Inferior parietal cortex (tissue), 1 donor: ENCODE results near the gene SH3BP4.

Experiments used
- DNase-seq: peaks from one replicate; pipeline ENCODE4 v3.0.0-alpha.2; 2016; ENCODE audit errors: extremely low spot score

The SH3BP4 gene, protein sequence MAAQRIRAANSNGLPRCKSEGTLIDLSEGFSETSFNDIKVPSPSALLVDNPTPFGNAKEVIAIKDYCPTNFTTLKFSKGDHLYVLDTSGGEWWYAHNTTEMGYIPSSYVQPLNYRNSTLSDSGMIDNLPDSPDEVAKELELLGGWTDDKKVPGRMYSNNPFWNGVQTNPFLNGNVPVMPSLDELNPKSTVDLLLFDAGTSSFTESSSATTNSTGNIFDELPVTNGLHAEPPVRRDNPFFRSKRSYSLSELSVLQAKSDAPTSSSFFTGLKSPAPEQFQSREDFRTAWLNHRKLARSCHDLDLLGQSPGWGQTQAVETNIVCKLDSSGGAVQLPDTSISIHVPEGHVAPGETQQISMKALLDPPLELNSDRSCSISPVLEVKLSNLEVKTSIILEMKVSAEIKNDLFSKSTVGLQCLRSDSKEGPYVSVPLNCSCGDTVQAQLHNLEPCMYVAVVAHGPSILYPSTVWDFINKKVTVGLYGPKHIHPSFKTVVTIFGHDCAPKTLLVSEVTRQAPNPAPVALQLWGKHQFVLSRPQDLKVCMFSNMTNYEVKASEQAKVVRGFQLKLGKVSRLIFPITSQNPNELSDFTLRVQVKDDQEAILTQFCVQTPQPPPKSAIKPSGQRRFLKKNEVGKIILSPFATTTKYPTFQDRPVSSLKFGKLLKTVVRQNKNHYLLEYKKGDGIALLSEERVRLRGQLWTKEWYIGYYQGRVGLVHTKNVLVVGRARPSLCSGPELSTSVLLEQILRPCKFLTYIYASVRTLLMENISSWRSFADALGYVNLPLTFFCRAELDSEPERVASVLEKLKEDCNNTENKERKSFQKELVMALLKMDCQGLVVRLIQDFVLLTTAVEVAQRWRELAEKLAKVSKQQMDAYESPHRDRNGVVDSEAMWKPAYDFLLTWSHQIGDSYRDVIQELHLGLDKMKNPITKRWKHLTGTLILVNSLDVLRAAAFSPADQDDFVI

DNA sequence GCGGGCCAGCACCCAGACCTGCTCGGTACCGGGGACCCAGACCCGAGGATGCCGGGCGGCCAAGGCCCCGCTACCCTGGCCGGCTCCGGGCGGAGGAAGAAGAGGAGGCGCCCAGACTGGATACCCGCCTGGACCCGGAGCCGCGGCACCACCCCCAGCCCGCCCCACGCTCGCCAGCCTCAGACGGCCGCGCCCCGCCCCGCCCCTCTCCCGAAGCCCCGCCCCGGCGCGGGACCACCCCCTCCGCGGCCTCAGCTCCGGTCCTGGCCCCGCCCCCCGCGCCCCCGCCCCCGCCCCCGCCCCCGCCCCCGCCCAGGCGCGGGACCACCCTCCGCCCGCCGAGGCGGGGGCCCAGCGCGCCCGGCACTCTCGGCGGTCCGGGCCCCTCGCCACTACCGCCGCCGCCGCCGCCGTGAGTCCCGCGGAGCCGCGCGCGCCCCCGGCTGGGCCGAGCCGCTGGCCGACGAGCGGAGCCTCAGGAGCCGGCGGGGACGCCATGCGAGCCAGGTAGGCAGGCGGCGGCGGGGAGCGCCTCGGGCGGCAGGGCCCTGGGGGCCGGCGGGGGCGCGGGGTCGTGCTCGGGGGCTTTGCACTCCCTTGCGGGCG lies at the start of gene SH3BP4:
Gene SH3BP4 (plus strand): TSS at position 354 of the 606 bp plus-strand sequence. CDS start 82,986 bp downstream, outside the sequence.
- no peak for DNase-seq

DNA sequence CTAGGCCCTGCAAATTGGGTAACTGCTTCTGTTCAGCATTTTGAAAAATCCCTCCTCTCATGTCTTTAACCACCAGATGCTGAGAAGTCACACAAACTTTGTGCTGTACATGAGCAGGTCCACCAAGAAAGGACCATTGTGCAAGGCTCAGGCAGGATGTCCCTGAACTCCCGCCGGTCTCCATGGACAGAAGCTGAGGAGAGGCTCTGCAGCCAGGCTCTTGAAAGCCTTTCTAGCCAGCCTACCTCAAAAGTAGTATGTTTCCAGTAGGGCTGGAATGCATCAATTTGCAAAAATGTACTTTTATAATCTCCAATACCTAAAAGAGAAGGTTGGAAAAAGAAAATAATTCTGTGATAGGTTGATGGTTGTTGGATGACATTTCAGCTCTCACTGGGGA lies 47.0 kb upstream of the SH3BP4 start:
- DNase-seq: no peak

DNA sequence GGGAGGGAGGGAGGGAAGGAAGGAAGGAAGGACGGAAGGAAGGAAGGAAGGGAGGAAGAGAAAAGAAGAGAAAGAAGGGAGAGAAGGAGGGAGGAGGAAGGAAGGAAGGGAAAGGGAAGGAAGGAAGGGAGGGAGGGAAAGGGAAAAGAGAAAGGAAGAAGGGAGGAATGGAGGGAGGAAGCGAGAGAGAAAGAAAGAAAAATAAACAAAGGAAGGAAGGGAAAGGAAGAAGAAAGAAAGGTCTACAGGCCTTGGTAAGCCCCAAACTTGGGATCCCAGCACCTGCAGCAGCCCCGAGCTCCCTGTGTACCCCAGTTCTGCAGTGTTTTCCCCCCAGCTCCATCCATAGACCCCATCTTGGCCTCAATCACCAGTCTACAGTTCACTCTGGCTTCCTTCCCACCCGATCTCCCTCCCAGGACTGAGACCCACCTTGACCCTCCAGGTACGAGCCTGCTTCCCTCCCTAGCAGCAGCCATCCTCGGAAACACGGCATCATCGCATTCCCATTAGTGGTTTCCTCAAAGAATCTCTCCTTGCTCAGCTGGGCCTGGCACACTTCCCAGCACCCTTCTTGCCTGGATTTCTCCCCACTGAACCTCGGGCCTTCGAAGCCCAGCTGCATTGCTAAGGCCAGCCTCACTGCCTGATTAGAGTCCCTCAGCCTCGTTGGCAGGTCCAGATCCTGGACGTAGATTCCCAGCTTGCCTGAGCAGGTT lies 46.1 kb upstream of the SH3BP4 start:
- DNase-seq: no peak

DNA sequence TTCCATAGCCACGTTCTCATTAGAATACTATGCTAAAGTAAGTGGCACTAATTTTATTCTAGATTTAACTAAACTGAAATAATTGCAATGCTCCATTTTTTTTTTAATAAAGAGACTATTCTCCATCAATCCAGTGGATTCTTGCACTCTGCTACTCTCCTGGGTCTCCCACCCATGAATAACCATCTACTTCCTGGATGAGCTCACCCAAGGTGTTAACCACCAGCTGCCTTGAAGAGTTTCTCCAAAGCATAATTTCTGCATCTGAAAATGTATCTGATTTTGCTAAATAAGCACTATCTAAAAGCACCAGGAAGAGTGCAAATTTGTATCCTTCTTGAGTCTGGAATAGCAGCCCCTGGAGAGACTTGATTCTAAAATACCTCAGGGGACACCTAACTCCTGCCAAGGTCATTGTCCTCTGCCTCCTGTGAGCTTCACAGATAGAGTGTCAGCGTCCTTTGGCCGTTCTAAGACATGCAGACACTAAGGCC lies 41.6 kb upstream of the SH3BP4 start:
- DNase-seq: no peak

DNA sequence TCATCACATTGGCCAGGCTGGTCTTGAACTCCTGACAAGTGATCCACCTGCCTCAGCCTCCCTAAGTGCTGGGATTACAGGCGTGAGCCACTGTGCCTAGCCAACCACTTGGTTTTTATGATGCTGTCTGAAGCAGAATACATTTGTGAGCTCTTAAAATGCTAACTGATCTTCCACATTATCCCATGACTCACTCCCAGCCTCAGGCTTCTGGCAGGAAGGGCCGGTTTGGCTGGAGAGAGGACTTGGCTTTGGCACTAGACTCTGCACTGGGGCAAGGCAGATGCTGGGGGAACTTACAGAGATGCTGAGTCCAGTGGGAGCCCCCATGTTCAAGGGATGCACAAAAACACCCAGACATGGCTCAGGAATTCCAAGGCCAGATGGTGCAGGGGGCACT lies 40.5 kb upstream of the SH3BP4 start:
- no peak for DNase-seq

DNA sequence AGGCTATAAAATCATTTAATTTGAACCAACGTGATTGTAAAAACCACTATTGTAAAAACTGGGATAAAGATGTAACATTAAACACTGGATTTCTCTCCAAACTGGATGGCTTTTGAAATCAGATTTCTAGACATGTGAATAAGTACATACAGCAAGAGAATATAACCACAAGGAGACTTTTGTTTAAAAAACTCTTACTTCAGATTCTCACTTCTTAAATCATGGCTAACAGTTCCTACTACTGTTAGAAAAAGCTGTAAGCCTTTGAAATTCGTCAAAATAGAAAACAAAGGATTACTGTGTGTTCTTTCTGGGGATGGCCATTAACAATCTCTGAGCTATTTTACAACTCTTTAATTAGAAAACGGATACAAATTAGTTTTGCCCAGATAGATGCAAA lies 39.4 kb upstream of the SH3BP4 start:
- peak; percentile 31 for DNase-seq

DNA sequence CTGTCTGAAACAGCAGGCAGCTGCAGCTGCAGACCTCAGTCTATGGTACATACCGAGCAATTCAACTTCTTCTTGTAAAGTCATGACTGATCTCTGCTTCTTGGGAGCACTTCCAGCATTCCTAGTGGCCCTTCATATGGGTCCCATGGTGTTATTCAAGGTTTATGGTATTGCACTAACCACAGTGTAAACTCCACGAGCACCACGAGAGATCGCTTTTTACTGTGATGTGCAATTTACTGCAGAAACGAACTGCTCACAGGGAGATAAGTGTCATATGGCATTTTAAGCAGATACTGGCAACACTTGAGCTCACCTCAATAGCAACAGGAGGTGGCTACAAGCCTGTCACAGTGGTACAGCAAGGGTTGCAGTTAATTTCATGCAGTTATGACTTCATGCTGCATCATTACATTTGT lies 38.6 kb upstream of the SH3BP4 start:
- peak; percentile 40 for DNase-seq

DNA sequence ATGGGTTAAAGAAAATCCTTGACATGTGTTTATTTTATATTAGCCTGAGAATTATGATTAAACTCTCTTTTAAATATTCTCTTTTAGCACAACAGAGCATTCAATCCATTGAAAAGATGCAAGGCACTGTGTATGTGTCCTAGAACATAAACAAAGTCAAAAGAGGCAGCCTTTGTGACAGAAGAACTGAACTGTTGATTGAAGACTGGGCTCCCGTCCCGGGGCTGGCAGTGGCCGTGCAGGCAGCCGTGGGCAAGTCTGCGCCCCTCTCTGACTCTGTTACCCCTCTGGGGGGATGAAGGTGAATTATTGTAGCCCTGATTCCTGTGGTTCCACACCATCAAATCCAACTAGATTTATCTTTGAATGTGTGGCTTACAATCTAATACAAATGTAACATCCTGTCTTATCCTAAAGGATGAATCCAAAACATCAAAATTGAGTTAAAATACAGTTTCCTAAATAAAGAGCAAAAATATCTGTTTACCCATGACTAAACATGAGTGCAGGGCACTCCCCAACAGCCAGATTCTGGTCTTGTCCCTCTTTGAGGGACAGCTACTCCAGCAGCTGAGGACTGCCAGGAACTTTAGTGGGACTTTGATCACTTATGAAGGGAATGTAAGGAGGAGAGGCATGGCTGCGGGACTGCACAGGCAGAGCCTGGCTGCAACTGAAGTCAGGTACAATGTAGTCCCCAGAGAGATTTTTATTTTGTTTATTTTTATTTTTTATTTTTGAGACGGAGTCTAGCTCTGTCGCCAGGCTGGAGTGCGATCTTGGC lies 37.3 kb upstream of the SH3BP4 start:
- DNase-seq: peak; percentile 69

DNA sequence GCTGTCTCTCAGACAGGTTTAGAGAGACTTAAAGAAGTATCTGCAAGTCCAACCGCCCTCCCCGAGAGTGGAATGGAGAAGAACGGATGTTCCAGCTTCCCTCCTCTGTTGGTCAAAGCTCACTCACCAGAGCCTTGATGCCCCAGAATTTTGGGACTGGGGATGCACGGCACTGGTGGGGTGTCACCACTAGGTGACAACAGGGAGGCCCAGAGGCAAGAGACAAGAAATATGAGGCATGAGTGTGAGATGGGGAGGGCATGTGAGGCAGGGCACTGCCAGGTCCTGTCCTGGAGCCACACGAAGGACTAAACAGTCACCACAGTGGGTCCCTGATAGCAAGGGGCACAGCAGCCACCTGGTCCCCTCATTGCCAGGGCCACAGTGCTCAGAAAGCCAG lies 35.1 kb upstream of the SH3BP4 start:
- no peak for DNase-seq

DNA sequence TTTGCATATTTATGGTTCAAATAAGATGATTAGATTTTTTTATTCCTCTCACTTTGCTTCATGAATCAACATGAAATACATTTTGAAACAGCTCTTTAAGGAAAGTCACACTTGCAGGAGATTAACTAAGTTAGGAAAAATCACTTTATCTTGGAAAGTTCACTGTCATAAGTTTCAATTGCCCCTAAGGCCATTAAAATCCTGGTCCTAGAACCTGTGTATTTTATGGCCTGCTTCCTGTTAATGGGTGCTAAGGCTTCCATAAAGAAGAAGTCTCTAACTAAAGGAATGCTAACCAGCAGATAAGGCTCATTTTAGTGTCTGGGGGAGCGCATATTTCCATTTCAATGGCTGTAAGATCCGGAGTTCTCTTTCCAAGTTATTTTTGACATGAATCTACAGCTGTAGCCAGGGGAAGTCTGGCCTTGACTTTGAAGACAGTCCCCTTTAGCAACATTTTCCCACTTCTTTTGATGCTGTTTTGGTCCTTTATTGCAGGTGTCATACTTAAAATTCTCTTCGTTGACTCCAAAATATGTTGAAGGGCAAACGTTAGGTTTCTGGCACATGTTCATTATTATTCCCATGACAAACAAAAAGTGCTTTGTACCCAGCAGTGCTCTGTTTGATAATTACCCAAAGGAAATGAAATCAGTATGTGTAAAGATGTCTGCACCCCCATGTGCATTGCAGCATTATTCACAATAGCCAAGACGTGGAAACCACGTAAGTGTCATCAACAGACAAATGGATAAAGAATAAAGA lies 34.4 kb upstream of the SH3BP4 start:
- peak; percentile 66 for DNase-seq

DNA sequence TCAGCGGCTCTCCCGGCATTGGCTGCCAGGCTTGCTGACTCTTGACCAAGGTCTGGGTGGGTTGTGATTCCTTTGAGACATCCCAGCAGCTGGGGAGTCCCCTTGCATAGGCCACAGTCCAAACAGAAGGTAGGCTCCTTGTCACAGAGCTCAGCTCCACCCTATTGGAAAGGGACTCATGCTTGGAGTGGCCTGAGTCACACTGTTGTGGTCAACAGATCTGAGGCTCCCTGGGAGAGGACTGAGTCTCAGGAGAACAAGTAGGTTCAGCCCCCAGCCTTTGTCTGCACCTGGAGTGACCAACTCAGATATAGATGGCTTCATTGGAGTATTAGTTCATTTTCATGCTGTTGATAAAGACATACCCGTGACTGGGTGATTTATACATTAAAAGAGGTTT lies 32.1 kb upstream of the SH3BP4 start:
- no peak for DNase-seq

DNA sequence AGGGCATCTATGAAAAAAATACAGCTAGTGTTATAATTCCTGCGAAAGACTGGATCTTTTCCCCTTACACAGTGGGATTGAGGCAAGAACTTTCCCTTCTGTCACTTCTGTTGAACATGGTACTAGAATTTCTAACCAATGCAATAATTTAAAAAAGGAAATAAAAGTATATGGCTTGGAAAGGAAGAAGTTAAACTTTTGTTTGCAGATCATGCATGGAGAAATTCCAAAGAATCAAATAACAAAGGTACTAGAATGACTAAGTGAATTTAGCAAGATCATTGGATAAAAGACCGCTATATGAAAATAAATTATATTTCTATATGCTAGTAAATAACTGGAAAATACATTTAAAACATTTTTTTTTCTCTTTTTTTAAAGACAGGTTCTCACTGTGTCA lies 31.0 kb upstream of the SH3BP4 start:
- no peak for DNase-seq

DNA sequence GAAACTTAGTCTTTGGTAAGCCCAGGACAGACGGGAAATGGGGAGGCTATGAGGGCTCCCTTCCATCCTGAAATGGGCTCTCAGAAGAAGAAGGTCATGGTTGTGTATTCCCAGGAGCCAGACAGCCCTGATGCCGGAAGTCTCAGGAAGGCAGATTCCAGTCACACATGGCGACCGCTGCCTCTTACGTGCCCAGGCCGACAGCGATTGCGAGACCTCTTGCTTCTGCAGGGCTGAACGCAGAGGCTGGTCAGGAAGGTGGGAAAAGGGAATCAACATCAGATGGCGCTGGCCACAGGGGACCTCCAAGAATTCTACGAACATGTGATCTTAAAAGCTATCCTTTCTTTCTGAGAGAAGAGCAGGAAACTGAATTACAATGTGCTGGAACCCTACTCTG lies 22.8 kb upstream of the SH3BP4 start:
- no peak for DNase-seq

DNA sequence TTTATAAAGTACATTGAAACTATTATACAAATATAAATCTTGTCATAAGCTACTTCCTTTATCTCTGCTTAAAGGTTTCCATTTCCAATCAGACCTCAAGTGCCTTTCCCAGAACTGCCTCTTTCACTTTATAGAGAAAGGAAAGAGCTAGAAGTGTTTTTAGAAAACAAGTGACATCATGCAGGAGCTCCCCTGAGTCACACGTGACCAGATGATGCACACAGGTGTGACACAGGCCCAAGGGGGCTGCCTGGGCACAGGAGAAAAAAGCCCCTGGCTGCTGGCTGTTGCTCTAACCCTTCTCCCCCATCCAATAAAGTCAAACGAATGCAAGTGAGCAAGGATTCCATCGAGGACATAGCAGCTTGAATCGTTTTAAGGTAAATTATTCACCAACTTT lies 21.4 kb upstream of the SH3BP4 start:
- DNase-seq: no peak

DNA sequence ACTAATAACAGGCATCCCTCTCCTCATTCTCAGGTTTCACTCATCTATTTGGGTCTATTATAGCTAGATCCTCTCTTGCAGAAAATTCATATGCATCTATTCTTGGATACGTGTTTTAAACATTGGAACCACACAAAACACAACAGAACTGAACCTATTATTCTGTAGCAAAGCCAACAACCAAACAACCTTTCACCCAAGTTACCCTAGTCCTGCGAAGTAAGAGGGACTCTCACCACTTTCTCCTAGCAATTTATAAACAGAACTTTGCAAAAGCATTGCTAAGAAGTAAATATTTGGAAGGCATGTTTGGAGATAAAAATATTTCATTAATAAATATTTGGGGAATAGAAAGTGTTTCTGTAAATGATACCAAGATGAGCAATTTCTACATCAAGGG lies 20.4 kb upstream of the SH3BP4 start:
- no peak for DNase-seq

DNA sequence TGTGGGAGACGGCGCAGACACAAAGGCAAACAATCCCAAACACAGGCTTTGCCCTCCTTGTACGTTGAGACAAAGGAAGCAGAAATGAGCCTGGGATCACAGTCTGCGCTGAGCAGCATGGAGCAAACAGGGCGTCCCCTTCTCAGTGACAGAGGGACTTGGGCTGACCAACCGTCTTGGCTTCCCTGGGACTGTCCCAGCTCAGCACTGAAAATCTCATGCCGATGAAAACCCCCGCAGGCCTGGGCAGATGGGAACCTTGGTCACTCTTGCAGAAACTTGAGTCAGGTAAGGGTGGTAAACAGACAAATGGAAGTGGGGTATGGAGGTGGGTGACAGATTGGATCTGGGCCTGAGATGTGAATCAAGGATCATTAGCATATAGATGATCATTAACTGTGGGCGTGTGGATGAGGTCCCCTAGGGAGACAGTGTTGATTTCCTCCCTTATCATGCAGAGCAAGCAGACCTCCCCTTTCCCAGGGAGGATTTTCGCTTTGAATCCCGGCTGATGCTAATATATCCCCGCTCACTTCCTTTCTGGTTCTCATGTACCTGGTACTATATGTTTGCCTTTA lies 19.1 kb upstream of the SH3BP4 start:
- no peak for DNase-seq

DNA sequence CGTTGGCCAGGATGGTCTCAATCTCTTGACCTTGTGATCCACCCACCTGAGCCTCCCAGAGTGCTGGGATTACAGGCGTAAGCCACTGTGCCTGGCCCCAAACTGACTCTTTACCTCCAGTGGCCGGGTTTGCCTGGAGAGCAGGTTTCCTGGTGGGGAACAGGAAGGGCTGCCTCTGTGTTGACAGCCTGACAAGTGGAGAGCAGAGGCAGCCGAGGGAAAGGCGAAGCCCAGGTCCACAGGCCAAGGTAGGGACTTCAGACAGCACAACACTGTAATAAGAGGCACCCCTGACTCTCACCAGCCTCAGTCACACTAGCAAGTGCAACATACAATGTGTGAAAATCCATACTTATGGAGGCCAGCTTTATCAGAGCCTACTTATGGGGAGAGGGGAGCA lies 16.5 kb upstream of the SH3BP4 start:
- DNase-seq: no peak

DNA sequence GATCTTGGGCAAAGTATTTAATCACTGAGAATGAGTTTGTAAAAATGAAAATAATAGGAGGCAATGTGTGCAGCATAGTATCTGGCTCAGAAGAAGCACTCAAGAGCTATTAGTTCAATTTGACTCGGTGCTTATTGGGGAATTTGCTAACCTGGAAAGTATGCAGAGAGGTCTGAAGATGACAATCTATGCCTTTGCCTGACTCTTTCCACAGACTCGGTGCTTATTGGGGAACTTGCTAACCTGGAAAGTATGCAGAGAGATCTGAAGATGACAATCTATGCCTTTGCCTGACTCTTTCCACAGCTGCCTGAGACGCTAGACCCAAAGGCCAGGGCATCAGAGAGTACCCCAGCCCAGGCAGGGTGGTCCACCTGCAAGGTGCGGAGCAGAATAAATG lies 12.2 kb upstream of the SH3BP4 start:
- DNase-seq: no peak

DNA sequence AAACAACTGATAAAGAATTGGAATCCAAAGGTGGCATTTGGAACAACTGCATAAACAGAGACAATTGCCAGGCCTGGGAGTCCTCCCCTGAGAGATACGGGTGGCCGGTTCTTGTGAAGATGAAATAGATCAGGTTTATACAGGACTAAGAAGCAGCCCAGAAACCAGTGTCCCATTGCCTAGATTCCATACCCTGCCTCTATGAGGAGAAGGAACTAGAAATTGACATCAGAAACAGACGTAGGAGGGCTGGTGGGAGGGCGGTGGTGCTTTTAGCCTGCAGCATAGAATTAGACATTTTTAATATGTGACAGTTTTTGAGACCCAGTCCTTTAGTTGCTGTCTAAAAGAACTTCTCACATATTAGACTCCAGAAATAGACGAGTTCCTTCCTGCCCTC lies 11.8 kb upstream of the SH3BP4 start:
- no peak for DNase-seq

DNA sequence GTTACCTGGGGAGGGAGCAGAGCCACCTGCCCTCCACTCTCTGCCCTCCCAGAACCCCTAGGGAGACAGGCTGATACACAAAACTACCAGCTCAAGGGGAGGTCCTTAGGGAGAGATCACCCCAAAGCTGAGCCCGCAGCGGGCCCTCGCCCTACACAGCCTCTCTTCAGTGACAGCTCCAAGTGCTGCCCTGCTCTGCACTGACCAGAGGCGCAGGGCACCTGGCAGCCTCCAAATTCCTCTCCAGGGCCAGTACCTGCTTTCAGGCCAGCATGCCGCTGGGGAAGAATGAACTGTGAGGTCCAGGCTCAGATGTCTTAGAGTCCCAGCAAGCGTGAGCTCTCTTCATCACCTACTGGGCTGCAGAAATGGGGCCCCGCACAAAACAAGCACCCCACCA lies 11.3 kb upstream of the SH3BP4 start:
- no peak for DNase-seq
